GM12891 (cell line): ENCODE results near the gene OR2B6.

Source experiments
- DNase-seq: peaks from one replicate; pipeline ENCODE4 v3.0.0; 2011; ENCODE audit warnings: low spot score; ENCODE audit not compliant: insufficient read length
- FAIRE-seq: peaks from 2 replicates; lab custom pipeline; 2011; peaks lifted over from hg19 to GRCh38; lab: Jason Lieb, UNC
- PAX5 ChIP-seq: IDR thresholded peaks from 2 replicates; pipeline ENCODE4 v1.6.1; 2011; ENCODE audit warnings: low read length, moderate library complexity, mild to moderate bottlenecking; ENCODE audit not compliant: insufficient read depth, severe bottlenecking
- POLR2A ChIP-seq: IDR thresholded peaks from 2 replicates; pipeline ENCODE4 v1.6.1; 2011; ENCODE audit warnings: low read depth, low read length, control low read depth
- POLR2AphosphoS5 ChIP-seq: IDR thresholded peaks from 2 replicates; pipeline ENCODE4 v1.6.1; 2011; ENCODE audit warnings: low read depth, low read length, control low read depth
- POU2F2 ChIP-seq: IDR thresholded peaks from 2 replicates; pipeline ENCODE4 v1.6.1; 2011; ENCODE audit warnings: low read depth, mild to moderate bottlenecking, control low read depth, low read length, moderate library complexity
- SPI1 ChIP-seq: IDR thresholded peaks from 2 replicates; pipeline ENCODE4 v1.6.1; 2011; ENCODE audit warnings: low read depth, low read length, control low read depth
- TAF1 ChIP-seq: IDR thresholded peaks from 2 replicates; pipeline ENCODE4 v1.6.1; 2011; ENCODE audit warnings: low read depth, low read length, control low read depth

OR2B6 gene

DNA sequence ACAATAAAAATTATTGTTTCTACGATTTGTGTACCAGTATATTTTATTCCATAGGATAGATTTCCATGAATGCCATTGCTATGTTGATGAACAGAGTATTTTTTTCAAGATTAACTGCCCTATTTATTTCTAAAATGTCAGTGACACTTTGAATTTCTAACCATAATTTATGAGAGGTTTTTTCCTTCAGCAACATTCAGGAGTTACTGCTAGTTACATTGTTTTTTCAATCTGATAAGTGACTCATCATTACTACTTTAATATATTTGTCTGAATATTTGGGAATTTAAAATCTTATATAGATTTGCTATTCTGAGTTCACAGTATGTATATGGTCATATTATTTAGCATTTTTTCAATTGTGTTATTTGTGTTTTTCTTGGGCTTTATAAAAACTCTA lies 6.0 kb upstream of the OR2B6 start:
- FAIRE-seq = no peak
- DNase-seq = no peak
- TF ChIP-seq TAF1 (no peak), POLR2AphosphoS5 (no peak), POLR2A (no peak), POU2F2 (no peak), SPI1 (no peak), PAX5 (no peak)

DNA sequence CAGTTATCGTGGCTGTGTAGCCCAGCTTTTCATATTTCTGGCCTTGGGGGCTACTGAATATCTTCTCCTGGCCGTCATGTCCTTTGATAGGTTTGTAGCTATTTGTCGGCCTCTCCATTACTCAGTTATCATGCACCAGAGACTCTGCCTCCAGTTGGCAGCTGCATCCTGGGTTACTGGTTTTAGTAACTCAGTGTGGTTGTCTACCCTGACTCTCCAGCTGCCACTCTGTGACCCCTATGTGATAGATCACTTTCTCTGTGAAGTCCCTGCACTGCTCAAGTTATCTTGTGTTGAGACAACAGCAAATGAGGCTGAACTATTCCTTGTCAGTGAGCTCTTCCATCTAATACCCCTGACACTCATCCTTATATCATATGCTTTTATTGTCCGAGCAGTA lies 475 bp downstream of the OR2B6 start:
- no peak for DNase-seq
- FAIRE-seq = no peak
- TF ChIP-seq POLR2A (no peak), TAF1 (no peak), POLR2AphosphoS5 (no peak), PAX5 (no peak), POU2F2 (no peak), SPI1 (no peak)

DNA sequence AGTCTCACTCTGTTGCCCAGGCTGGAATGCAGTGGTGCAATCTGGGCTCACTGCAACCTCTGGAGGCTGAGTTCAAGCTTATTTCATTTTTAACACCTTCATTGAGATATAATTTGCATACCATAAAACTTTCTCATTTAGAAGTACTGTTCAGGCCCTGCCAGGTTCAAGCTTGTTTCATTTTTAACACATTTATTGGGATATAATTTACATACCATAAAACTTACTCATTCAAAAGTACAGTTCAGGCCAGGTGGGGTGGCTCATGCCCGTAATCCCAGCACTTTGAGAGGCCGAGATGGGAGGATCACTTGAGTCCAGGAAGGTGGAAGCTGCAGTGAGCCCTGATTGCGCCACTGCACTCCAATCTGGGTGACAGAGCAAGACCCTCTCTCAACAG lies 5.5 kb downstream of the OR2B6 start:
- no peak for FAIRE-seq
- DNase-seq = no peak
- TF ChIP-seq SPI1 (no peak), TAF1 (no peak), POLR2A (no peak)

- TF ChIP-seq TAF1 (no peak), SPI1 (no peak), POU2F2 (no peak), POLR2A (no peak), POLR2AphosphoS5 (no peak)
- no peak for DNase-seq
- FAIRE-seq = no peak
These were observed 9.0 kb downstream of the OR2B6 start for GRCh38 chr6:27966044-27966443.

GRCh38 chr6:27966816-27967426 lies 9.9 kb downstream of the OR2B6 start:
- DNase-seq (no peak), FAIRE-seq (no peak)
- TF ChIP-seq POLR2A (no peak), POU2F2 (no peak), SPI1 (no peak), POLR2AphosphoS5 (no peak), PAX5 (no peak), TAF1 (no peak)

DNA sequence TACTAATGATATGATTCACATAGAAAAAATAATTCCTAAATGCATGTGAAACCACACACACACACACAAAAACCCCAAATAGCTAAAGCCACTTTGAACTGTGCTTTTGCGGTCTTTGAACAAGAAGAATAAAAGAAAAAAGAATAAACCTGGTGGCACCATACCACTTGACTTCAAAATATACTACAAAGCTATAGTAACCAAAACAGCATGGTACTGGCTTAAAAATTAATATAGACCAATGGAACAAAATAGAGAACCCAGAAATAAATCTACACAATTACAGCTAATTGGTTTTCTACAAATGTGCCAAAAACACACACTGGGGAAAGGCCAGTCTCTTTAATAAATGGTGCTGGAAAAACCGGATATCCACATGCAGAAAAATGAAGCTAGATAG lies 13.4 kb downstream of the OR2B6 start:
- no peak for FAIRE-seq
- no peak for DNase-seq
- TF ChIP-seq POLR2A (no peak), POLR2AphosphoS5 (no peak), PAX5 (no peak), POU2F2 (no peak), TAF1 (no peak), SPI1 (no peak)

- FAIRE-seq (no peak), DNase-seq (no peak)
- TF ChIP-seq POLR2AphosphoS5 = no peak
- no peak for TF ChIP-seq TAF1
- no peak for TF ChIP-seq SPI1
- no peak for TF ChIP-seq POU2F2
- no peak for TF ChIP-seq POLR2A
- TF ChIP-seq PAX5 = no peak
These were observed 15.7 kb downstream of the OR2B6 start for GRCh38 chr6:27972750-27973149.

- no peak for TF ChIP-seq PAX5
- TF ChIP-seq POLR2A = no peak
- TF ChIP-seq POU2F2 = no peak
- FAIRE-seq (no peak), DNase-seq (no peak)
These were observed 20.3 kb downstream of the OR2B6 start for GRCh38 chr6:27977387-27977786.

DNA sequence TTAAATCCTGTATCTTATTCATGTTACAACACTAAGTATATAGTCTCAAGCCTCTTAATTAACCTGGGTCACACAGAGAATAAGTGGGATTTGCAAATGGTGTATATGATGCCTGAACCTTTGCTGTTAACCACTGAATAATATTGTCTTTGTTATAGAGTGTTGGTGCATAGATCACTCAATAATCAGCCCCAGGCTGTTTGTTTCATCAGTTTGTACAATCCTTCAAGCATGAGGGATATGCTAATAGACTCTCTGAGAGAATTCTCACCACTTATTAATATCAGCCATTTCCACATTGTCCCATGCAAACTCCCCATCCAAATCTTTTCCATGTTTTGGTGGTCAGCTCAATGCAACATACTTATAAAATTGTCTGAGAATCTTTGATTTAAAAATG lies 21.7 kb downstream of the OR2B6 start:
- no peak for DNase-seq
- TF ChIP-seq POU2F2 = no peak
- FAIRE-seq = no peak

- TF ChIP-seq POLR2A = no peak
- no peak for TF ChIP-seq TAF1
- no peak for TF ChIP-seq PAX5
- TF ChIP-seq SPI1 = no peak
- TF ChIP-seq POLR2AphosphoS5 = no peak
- no peak for TF ChIP-seq POU2F2
- FAIRE-seq (no peak), DNase-seq (no peak)
These were observed 23.1 kb downstream of the OR2B6 start for GRCh38 chr6:27980111-27980510.

DNA sequence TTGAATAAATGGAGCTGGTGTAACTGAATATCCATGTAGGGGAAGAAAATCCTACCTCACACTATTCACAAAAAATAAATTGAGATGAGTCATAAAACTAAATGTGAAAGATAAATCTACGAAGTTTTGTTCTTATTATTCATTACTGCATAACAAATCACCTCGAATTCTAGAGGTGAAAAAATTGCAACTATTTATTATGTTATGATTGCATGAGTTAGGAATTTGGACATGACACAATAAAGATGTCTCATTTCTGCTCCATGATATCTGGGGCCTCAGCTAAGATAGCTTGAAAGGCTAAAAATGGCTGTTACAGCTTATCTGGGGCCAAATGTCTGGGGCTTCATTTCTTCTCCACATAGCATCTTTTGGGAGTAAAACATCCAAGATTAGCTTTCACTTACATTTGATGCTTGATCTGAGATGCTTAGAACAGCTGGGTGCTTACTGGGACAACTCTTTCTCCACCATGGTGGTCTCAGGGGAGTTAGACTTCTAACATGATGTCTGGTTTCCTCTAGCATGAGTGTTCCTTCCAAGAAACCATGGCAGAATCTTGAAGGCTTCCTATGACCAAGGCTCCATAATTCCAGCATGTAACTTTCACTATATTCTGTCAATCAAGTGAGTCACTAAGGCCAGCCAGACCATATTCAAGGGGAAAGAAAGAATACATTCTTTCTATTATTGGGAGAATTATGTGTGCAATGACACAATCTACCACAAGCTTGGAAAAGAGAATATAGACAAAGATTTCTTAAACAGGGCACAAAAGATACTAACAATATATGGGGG lies 30.1 kb downstream of the OR2B6 start:
- FAIRE-seq (no peak), DNase-seq (no peak)
- no peak for TF ChIP-seq SPI1
